Naive thymus-derived CD4-positive, alpha-beta T cell (primary cell): Measurements from ENCODE around the gene CNTN5. TPM values are rescaled to one million over a fixed set of nuclear protein-coding genes. Genes with fewer than 3 reads are reported as not detected.

Source experiments
- ATAC-seq: fragments of 150-1000 bp; cut with Tn5 transposase; 2 replicates; pipeline ENCODE4 v1.10.0; 2021; ENCODE audit warnings: mild to moderate bottlenecking, moderate library complexity
- CTCF ChIA-PET: fragments of 350-600 bp; sonication (Branson Sonifier 250); formaldehyde crosslinking; loops from one replicate; lab custom pipeline; 2021; ENCODE audit warnings: antibody characterized with exemption; lab: Charles Lee
- POLR2A ChIA-PET: fragments of 350-600 bp; sonication (Branson Sonifier 250); formaldehyde crosslinking; loops from one replicate; lab custom pipeline; 2021; ENCODE audit warnings: antibody characterized with exemption, inconsistent platforms; lab: Charles Lee
- DNase-seq, 9 donors: peaks; one replicate each; pipeline versions ENCODE4 v3.0.0 to v3.0.0-alpha.2; 2020 to 2022; ENCODE audit warnings: mixed read lengths in 1 of 9
- H3K27ac ChIP-seq: one replicate; pipeline ENCODE4 v1.7.0; 2013; ENCODE audit warnings: mild to moderate bottlenecking, low read depth, low read length, moderate library complexity
- H3K27me3 ChIP-seq, 2 donors: one replicate each; pipeline ENCODE4 v1.7.0; 2013; ENCODE audit warnings: low read length in 2 of 2, mild to moderate bottlenecking in 2 of 2, moderate library complexity in 2 of 2; ENCODE audit not compliant: control insufficient read depth in 2 of 2, insufficient read depth in 2 of 2
- H3K36me3 ChIP-seq, 3 experiments: 1 replicate in 2 of 3; 2 replicates in 1 of 3; pipeline ENCODE4 v1.7.0; 2013; ENCODE audit warnings: low read length in 3 of 3, mild to moderate bottlenecking in 3 of 3, moderate library complexity in 1 of 3; ENCODE audit not compliant: insufficient read depth in 3 of 3, control insufficient read depth in 2 of 3
- H3K4me1 ChIP-seq, 2 donors: one replicate each; pipeline ENCODE4 v1.7.0; 2013; ENCODE audit warnings: low read length in 2 of 2, mild to moderate bottlenecking in 2 of 2, moderate library complexity in 1 of 2; ENCODE audit not compliant: control insufficient read depth in 2 of 2, insufficient read depth in 2 of 2
- H3K4me3 ChIP-seq: 2 replicates; pipeline ENCODE4 v1.7.0; 2013; ENCODE audit warnings: mild to moderate bottlenecking, low read length
- H3K9me3 ChIP-seq, 3 experiments: 1 replicate in 2 of 3; 2 replicates in 1 of 3; pipeline ENCODE4 v1.7.0; 2013; ENCODE audit warnings: low read length in 3 of 3; ENCODE audit not compliant: control insufficient read depth in 2 of 3
- H3K27ac Mint-ChIP-seq, 9 donors: one replicate each; pipeline ENCODE4 v1.8.0; 2020 to 2022; ENCODE audit warnings: mixed read lengths in 9 of 9, mild to moderate bottlenecking in 8 of 9, moderate library complexity in 5 of 9, inconsistent platforms in 2 of 9
- H3K27me3 Mint-ChIP-seq, 5 donors: one replicate each; pipeline ENCODE4 v1.8.0; 2021 to 2022; ENCODE audit warnings: mixed read lengths in 5 of 5, mild to moderate bottlenecking in 1 of 5
- H3K36me3 Mint-ChIP-seq, 5 donors: one replicate each; pipeline ENCODE4 v1.8.0; 2020 to 2022; ENCODE audit warnings: mixed read lengths in 5 of 5, mild to moderate bottlenecking in 3 of 5, inconsistent platforms in 1 of 5
- H3K4me1 Mint-ChIP-seq, 7 donors: one replicate each; pipeline ENCODE4 v1.8.0; 2020 to 2022; ENCODE audit warnings: mixed read lengths in 7 of 7, mild to moderate bottlenecking in 3 of 7, inconsistent platforms in 1 of 7
- H3K4me3 Mint-ChIP-seq, 10 donors: one replicate each; pipeline ENCODE4 v1.8.0; 2020 to 2022; ENCODE audit warnings: mild to moderate bottlenecking in 10 of 10, mixed read lengths in 10 of 10, moderate library complexity in 6 of 10, inconsistent platforms in 2 of 10
- H3K9me3 Mint-ChIP-seq, 11 donors: one replicate each; pipeline ENCODE4 v1.8.0; 2020 to 2022; ENCODE audit warnings: mixed read lengths in 11 of 11, mild to moderate bottlenecking in 4 of 11, inconsistent platforms in 1 of 11, moderate library complexity in 1 of 11
- intact Hi-C, 2 donors: fragments of 100-400 bp; cut with micrococcal nuclease; formaldehyde crosslinking; loops; one replicate each; pipeline ENCODE4 v1.15.1; 2023
- polyA plus RNA-seq, 2 donors: library from polyadenylated mRNA; unstranded; fragments of 300-500 nt; fragmentation: Illumina TruSeq; gene quantifications; one replicate each; pipeline ENCODE4 v1.2.3, GENCODE V29; 2021
- total RNA-seq, 6 experiments: library from RNA in 5 of 6; stranded (reverse) in 5 of 6; gene quantifications; 1 replicate in 5 of 6; 2 replicates in 1 of 6; pipeline ENCODE4 v1.2.3 and lab custom pipeline; 2021 to 2026

CNTN5 gene
- total and polyA plus RNA-seq, 7 experiments from 2014 or later, result not detected

DNA sequence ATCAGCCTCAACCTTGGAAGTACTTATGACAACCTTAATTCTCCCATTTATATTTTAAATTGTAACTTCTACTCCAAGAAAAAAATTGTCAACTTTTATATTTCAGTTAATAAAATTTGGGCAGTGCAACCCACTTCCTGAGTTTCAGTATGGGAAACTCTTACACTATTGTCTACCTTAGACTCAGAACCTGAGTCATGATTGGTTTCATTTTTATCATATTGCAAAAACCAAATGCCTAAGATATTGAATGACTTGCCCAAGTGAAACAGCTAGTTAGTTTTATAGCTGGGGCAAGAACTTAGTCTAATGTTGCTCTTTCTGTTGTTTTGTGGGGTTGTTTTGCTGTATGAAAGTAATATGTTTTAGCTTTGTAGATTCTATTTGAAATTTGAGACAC lies 1332.3 kb downstream of the CNTN5 start:
- no peaks in the 10 kb centered on the region for H3K36me3 ChIP-seq
- ChIA-PET CTCF (no interaction called here), POLR2A (no interaction called here)
- no peak overlapping the region for H3K27ac ChIP-seq
- ATAC-seq (no peak), DNase-seq (no peak)
- no peaks in the 10 kb centered on the region for H3K4me1 ChIP-seq
- Mint-ChIP-seq H3K4me1 (peaks cover 0 to 5% (median 0%) of the 10 kb centered on the region in 7 donors), H3K4me3 (no peak overlapping the region), H3K27me3 (no peaks in the 10 kb centered on the region), H3K36me3 (peaks cover 0 to 10% (median 0%) of the 10 kb centered on the region in 5 donors), H3K9me3 (peaks cover 0 to 27% (median 0%) of the 10 kb centered on the region in 11 donors), H3K27ac (no peak overlapping the region)
- intact Hi-C loops, result no loop called here
- H3K4me3 ChIP-seq, result no peak overlapping the region
- no peaks in the 10 kb centered on the region for H3K9me3 ChIP-seq
- H3K27me3 ChIP-seq, result no peaks in the 10 kb centered on the region

- intact Hi-C loops, result no loop called here
- H3K27ac ChIP-seq, result no peak overlapping the region
- no peak for DNase-seq
- CTCF ChIA-PET, result no interaction called here
- no peaks in the 10 kb centered on the region for H3K9me3 ChIP-seq
- Mint-ChIP-seq H3K9me3 (peaks cover 0 to 30% (median 0%) of the 10 kb centered on the region in 11 donors), H3K27me3 (no peaks in the 10 kb centered on the region), H3K4me1 (peaks cover 0 to 5% (median 0%) of the 10 kb centered on the region in 7 donors), H3K27ac (no peak overlapping the region), H3K36me3 (peaks cover 0 to 5% (median 0%) of the 10 kb centered on the region in 5 donors), H3K4me3 (no peak overlapping the region)
- ATAC-seq, result no peak
- no peaks in the 10 kb centered on the region for H3K27me3 ChIP-seq
- H3K36me3 ChIP-seq, result no peaks in the 10 kb centered on the region
- POLR2A ChIA-PET, result no interaction called here
- no peaks in the 10 kb centered on the region for H3K4me1 ChIP-seq
- H3K4me3 ChIP-seq, result no peak overlapping the region
Measured at GRCh38 chr11:100354736-100355135, 1334.0 kb downstream of the CNTN5 start.

GRCh38 chr11:100356035-100356434 lies 1335.3 kb downstream of the CNTN5 start:
- ATAC-seq, result no peak
- no peak overlapping the region for H3K27ac Mint-ChIP-seq
- intact Hi-C loops, result no loop called here
- peak overlapping the region in 1 of 10 donors; percentile 37 for H3K4me3 Mint-ChIP-seq
- peaks cover 0 to 30% (median 3%) of the 10 kb centered on the region in 11 donors for H3K9me3 Mint-ChIP-seq
- Histone ChIP-seq H3K36me3 (no peaks in the 10 kb centered on the region), H3K27me3 (no peaks in the 10 kb centered on the region), H3K27ac (no peak overlapping the region), H3K9me3 (no peaks in the 10 kb centered on the region), H3K4me1 (no peaks in the 10 kb centered on the region), H3K4me3 (no peak overlapping the region)
- no peaks in the 10 kb centered on the region for H3K36me3 Mint-ChIP-seq
- DNase-seq, result no peak
- H3K4me1 Mint-ChIP-seq, result no peaks in the 10 kb centered on the region
- ChIA-PET POLR2A (no interaction called here), CTCF (no interaction called here)
- H3K27me3 Mint-ChIP-seq, result no peaks in the 10 kb centered on the region

GRCh38 chr11:100359281-100359680 lies 1338.5 kb downstream of the CNTN5 start:
- Histone ChIP-seq H3K27ac (no peak overlapping the region), H3K4me3 (no peak overlapping the region), H3K9me3 (no peaks in the 10 kb centered on the region), H3K36me3 (no peaks in the 10 kb centered on the region), H3K4me1 (no peaks in the 10 kb centered on the region), H3K27me3 (no peaks in the 10 kb centered on the region)
- H3K4me1 Mint-ChIP-seq, result no peaks in the 10 kb centered on the region
- no peaks in the 10 kb centered on the region for H3K27me3 Mint-ChIP-seq
- ChIA-PET CTCF (no interaction called here), POLR2A (no interaction called here)
- peaks cover 2 to 26% (median 13%) of the 10 kb centered on the region in 11 donors for H3K9me3 Mint-ChIP-seq
- H3K36me3 Mint-ChIP-seq, result no peaks in the 10 kb centered on the region
- no peak for DNase-seq
- intact Hi-C loops, result no loop called here
- ATAC-seq, result no peak
- H3K27ac Mint-ChIP-seq, result no peak overlapping the region
- no peak overlapping the region for H3K4me3 Mint-ChIP-seq

GRCh38 chr11:100367892-100368291 lies 1347.1 kb downstream of the CNTN5 start:
- ATAC-seq (no peak), DNase-seq (no peak)
- Histone ChIP-seq H3K4me3 (no peak overlapping the region), H3K27ac (no peak overlapping the region), H3K9me3 (peaks cover 0 to 13% (median 0%) of the 10 kb centered on the region in 3 experiments), H3K36me3 (no peaks in the 10 kb centered on the region), H3K27me3 (no peaks in the 10 kb centered on the region), H3K4me1 (no peaks in the 10 kb centered on the region)
- intact Hi-C loops, result no loop called here
- Mint-ChIP-seq H3K4me1 (no peaks in the 10 kb centered on the region), H3K4me3 (no peak overlapping the region), H3K27ac (no peak overlapping the region), H3K9me3 (peaks cover 2 to 28% (median 14%) of the 10 kb centered on the region in 11 donors), H3K36me3 (no peaks in the 10 kb centered on the region), H3K27me3 (no peaks in the 10 kb centered on the region)
- ChIA-PET CTCF (no interaction called here), POLR2A (no interaction called here)

- Histone ChIP-seq H3K36me3 (no peaks in the 10 kb centered on the region), H3K4me3 (no peak overlapping the region), H3K4me1 (no peaks in the 10 kb centered on the region), H3K27me3 (no peaks in the 10 kb centered on the region), H3K9me3 (no peaks in the 10 kb centered on the region), H3K27ac (no peak overlapping the region)
- ATAC-seq (no peak), DNase-seq (no peak)
- ChIA-PET POLR2A (no interaction called here), CTCF (no interaction called here)
- no peak overlapping the region for H3K4me3 Mint-ChIP-seq
- no peak overlapping the region for H3K27ac Mint-ChIP-seq
- peaks cover 2 to 43% (median 15%) of the 10 kb centered on the region in 11 donors for H3K9me3 Mint-ChIP-seq
- no peaks in the 10 kb centered on the region for H3K4me1 Mint-ChIP-seq
- intact Hi-C loops, result no loop called here
- no peaks in the 10 kb centered on the region for H3K36me3 Mint-ChIP-seq
- H3K27me3 Mint-ChIP-seq, result no peaks in the 10 kb centered on the region
Measured at GRCh38 chr11:100383357-100383865, 1362.7 kb downstream of the CNTN5 start.

DNA sequence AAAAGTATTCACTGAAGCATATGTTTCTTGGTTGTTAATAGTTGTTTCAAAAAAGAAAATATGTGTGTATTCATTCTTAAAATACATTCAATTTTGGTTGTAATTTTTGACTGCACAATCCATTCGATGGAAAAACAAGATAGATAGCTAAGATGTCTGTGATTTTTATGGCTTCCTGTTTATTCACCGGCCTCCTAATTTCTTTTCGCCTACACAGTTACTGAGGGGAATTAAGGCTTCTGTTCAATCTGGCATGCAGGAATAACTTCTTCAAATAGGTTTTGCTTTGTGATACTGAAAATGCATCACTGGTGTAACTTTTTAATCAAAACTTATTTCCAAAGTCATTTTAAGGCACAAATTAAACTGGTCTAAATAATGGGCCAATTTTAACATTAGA lies 1375.5 kb downstream of the CNTN5 start:
- Histone ChIP-seq H3K9me3 (no peaks in the 10 kb centered on the region), H3K4me3 (no peak overlapping the region), H3K4me1 (no peaks in the 10 kb centered on the region), H3K27me3 (no peaks in the 10 kb centered on the region), H3K27ac (no peak overlapping the region), H3K36me3 (no peaks in the 10 kb centered on the region)
- H3K4me1 Mint-ChIP-seq, result peaks cover 0 to 2% (median 0%) of the 10 kb centered on the region in 7 donors
- no peak overlapping the region for H3K4me3 Mint-ChIP-seq
- CTCF ChIA-PET, result no interaction called here
- POLR2A ChIA-PET, result no interaction called here
- peaks cover 0 to 28% (median 9%) of the 10 kb centered on the region in 11 donors for H3K9me3 Mint-ChIP-seq
- no peak overlapping the region for H3K27ac Mint-ChIP-seq
- H3K36me3 Mint-ChIP-seq, result no peaks in the 10 kb centered on the region
- ATAC-seq, result no peak
- intact Hi-C loops, result no loop called here
- H3K27me3 Mint-ChIP-seq, result no peaks in the 10 kb centered on the region
- no peak for DNase-seq
